HG03108 (cell line): ENCODE data around the gene ITGA11.

Experiments used
- ATAC-seq: cut with Tn5 transposase; IDR thresholded peaks from one replicate; pipeline ENCODE4 v1.9.1; 2021; ENCODE audit warnings: moderate library complexity; ENCODE audit not compliant: unreplicated experiment

ITGA11 gene

DNA sequence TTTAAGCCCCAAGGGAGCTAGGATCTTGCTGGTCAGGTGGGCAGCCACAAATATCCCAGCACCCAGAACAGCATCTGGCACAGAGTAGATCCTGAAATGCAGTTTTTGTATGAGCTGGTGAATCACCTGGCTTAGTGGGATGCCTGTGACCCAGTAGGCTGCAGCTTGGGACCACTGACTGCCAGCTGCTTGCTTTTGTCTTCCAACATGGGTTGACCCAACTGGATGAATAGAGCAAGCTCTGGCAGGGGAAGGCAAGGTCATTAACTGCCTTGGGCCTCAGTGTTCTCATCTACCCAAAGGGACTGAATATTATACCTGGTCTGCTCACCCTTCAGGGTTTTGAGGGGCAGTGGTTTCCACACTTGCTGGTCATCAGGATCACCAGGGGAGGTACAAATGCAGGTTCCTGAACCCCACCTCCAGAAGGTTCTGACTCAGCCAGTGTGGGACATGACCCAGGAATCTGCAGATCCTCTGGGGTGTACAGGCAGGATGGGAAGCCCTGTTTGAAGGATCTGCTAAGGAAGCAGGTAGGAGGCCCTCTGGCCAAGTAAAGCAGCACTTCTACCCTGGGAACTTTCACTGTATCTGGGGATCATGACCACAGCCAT lies 55.4 kb downstream of the ITGA11 start:
- no peak for ATAC-seq

- ATAC-seq, result no peak
These were observed 56.2 kb downstream of the ITGA11 start for GRCh38 chr15:68375716-68376220.

DNA sequence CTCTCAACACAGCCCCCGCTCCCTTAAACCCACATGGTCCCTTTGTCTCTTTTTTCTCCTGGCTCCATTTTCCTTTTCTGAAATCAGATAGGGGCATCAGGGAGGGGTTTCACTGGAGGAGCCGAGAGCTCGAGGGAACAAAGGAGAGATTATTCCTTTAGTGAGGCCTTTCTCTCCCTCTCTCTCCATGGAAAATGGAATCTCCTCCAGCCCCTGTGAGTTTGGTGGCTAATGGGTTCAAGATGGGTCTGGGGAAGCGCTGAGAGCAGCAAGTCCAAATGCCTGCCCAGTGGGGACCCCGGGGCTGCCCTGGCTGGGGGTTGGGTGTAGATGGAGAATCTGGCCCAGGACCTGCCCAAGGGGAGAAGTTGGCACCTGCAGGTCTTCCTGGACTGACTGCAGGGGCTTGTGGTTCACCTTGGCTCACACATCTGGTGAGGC lies 56.8 kb downstream of the ITGA11 start:
- ATAC-seq, result no peak

- ATAC-seq, result no peak
These were observed 57.7 kb downstream of the ITGA11 start for GRCh38 chr15:68374168-68374745.

- ATAC-seq, result no peak
These were observed 58.9 kb downstream of the ITGA11 start for GRCh38 chr15:68373028-68373427.

GRCh38 chr15:68372291-68372811 lies 59.6 kb downstream of the ITGA11 start:
- ATAC-seq, result no peak

DNA sequence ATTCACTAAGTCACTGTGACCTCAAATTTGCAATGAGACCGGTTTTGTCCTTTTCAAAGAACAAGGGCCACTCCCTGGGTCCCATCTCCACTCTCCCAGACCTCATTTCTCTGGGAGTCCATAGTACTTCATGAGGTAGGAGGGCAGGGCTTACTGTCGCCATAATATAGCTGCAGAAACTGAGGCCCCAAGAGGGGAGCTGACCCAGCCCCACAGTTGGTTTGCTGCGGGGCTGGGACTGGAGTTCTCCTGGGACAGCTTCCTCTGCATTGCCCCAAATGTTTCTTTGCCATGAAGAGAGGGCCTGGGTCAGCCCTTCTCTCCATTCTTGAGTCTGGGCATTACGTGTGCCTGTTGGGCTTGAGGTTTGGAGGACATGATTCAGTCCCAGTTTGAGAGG lies 60.1 kb downstream of the ITGA11 start:
- no peak for ATAC-seq

- no peak for ATAC-seq
These were observed 60.8 kb downstream of the ITGA11 start for GRCh38 chr15:68371160-68371559.

GRCh38 chr15:68370768-68371151 lies 61.2 kb downstream of the ITGA11 start:
- ATAC-seq, result no peak

DNA sequence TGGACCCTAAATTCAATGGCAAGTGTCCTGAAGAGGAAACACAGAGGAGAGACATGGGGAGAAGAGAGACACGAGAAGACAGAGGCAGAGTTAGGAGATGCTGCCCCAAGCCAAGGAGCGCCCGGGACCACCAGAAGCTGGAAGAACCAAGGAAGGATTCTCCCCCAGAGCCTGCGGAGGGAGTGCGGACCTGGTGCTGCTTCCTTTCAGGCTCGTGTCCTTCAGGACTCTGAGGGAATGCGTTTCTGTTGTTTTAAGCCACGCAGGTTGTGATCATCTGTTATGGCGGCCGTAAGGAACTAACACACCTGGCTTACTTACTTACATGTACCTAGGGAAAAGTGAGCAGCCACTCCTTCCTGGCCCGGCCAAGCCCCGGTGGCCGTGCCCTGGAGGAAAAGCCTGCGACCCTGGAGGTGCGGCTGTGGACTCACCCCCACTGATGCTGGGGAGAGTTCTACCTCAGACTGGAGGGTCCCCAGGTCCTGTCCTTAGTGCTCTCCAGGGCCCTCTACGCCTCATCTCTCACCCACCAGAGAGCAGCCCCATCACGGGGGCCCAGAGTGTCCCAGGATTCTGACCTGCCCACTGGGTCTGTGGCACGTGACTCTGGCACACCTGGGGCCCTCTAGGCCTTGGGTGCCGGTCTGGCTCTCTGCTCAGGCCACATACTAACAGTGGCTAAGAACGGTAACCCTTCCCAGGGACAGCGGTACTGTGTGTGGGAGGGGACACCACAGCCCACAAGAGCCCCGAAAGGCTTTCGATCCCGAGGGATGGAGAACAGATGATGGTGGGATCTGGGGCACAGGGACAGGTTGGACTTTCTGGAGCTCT lies 61.8 kb downstream of the ITGA11 start:
- no peak for ATAC-seq

DNA sequence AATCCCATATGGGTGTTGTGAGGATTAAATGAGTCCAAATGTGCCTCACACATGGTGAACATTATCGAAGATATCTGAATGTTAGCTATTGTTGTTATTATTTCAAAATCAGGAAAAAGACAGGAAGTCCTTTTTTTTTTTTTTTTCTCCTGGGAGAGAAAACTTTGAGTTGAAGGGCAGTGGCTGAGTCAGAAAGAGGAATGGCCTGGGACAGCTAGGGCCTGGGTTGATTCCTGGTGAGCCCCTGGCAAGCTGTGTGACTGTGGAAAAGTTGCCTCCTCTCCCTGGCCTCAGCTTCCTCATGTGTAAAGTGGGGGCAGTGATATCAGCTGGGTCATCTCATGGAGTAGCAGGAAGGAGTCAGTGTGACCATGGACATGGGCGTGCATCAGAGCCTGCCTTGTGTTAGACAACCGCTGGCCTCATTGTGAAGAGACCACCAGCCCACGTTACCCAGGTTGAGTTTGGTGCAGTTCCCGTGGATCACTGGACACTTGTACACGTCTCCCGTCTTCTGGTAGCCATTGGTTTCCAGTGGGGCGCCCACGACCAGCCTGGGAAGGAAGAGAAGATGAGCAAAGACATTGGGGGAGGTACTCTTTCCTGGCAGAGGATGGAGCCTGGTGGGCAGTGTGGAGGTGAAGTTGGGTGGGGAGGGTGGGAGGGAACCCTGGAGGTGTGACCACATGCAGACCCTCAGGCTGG lies 63.1 kb downstream of the ITGA11 start:
- no peak for ATAC-seq

GRCh38 chr15:68367992-68368391 lies 64.0 kb downstream of the ITGA11 start:
- ATAC-seq, result no peak

GRCh38 chr15:68367226-68367625 lies 64.7 kb downstream of the ITGA11 start:
- ATAC-seq, result no peak

GRCh38 chr15:68366314-68366713 lies 65.6 kb downstream of the ITGA11 start:
- ATAC-seq, result no peak

- no peak for ATAC-seq
These were observed 66.2 kb downstream of the ITGA11 start for GRCh38 chr15:68365770-68366169.

DNA sequence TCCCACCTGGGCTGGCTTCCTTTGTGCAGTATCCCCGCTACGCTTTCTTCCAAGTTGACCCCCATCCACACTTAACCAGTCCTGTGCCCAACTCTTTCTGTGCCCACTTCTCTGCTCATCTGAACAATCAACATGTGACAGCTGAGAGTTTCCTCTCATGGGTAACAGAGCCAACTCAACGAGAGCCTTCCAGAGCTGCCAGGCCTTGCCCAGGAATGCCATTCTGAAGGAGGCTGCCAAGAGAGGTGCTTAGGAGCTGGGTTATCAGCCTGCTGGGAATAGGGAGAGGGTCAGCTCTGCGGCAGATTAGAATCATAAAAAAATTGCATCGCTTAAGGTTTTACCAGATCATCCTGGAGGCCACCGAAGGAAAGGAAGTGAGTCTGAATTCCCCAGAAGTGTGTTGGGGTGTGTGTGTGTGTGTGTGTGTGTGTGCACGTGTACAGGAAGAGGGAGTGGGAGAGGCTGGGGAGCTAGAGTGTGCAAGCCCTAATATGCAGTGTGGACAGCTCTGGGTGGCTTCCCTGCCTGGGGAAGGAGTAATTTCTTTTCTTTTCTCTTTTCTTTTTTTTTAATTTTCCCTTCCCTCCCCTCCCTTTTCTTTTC lies 66.7 kb downstream of the ITGA11 start:
- no peak for ATAC-seq

DNA sequence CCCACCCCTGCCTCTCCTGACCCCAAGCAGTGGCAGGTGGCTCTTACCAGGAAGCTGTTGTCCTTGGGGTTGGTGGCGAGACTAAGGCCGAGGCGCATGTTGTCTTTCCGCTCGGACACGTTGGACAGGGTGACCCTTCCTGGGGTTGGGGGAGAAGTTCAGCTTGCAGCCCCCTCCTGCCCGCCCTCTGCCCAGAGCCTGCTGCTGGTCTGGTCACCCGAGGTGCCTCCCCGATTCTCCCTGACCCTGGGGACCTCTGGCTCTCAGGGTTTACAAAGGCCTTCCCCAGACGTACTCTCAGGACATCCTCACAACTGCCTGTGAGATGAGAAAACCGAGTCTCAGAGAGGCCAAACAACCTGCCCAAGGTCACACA lies 67.3 kb downstream of the ITGA11 start:
- ATAC-seq, result no peak

GRCh38 chr15:68364028-68364659 lies 67.8 kb downstream of the ITGA11 start:
- ATAC-seq, result no peak

GRCh38 chr15:68363353-68363752 lies 68.6 kb downstream of the ITGA11 start:
- ATAC-seq, result no peak

DNA sequence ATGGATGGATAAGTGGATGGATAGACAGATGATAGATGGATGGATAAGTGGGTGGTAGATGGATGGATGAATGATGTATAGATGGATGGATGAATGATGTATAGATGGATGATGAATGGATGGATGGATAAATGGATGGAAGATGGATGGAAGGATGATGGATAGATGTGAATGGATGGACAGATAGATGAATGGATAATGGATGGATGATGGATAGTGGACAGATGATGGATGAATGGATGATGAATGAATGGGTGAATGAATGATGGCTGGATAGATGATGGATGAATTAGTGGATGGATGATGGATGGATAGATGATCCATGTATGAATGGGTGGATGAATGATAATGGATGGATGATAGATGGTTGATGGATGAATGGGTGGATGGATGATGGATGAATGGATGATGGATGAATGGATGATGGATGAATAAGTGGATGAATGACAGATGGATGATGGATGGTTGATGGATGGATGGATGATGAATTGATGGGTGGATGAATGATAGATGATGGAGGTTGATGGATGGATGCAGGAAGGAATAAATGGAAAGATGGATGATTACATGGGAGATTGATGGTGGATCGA lies 69.3 kb downstream of the ITGA11 start:
- ATAC-seq, result no peak
